ENCODE measurements around the gene GATB.

The GATB gene

DNA sequence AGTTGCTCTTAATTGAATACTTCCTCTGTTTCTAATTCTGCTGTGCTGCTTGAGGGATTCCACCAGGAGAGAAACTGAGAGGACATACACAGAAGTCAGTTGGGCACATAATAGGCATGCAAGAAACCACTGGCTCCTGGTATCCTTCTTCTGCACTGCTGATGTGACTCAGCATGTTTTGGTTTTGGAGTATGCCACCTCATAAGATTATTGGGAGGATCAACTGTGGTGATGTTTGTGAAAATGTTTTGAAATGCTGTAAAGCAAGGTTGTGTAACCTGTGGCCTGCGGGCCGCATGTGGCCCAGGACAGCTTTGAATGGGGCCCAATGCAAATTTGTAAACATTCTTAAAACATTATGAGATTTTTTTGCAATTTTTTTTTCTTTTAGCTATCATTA lies 119.6 kb downstream of the GATB start:
- TF ChIP-seq ZFP3 (CRISPR knock-in tag; IDR thresholded peaks at IDR 0.05) (no peak), ZNF70 (CRISPR knock-in tag; IDR thresholded peaks at IDR 0.05) (no peak), OSR1 (CRISPR knock-in tag; IDR thresholded peaks at IDR 0.05) (no peak), ARNTL (CRISPR knock-in tag; IDR thresholded peaks at IDR 0.05; ENCODE audit: borderline replicate concordance, low read depth) (no peak), RARB (CRISPR knock-in tag; IDR thresholded peaks at IDR 0.05) (no peak), TOX (CRISPR knock-in tag; IDR thresholded peaks at IDR 0.05; ENCODE audit: borderline replicate concordance) (no peak)
- TF ChIP-seq, protein P1, sequence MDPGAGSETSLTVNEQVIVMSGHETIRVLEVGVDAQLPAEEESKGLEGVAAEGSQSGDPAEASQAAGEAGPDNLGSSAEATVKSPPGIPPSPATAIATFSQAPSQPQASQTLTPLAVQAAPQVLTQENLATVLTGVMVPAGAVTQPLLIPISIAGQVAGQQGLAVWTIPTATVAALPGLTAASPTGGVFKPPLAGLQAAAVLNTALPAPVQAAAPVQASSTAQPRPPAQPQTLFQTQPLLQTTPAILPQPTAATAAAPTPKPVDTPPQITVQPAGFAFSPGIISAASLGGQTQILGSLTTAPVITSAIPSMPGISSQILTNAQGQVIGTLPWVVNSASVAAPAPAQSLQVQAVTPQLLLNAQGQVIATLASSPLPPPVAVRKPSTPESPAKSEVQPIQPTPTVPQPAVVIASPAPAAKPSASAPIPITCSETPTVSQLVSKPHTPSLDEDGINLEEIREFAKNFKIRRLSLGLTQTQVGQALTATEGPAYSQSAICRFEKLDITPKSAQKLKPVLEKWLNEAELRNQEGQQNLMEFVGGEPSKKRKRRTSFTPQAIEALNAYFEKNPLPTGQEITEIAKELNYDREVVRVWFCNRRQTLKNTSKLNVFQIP (CRISPR knock-in tag; IDR thresholded peaks at IDR 0.05; ENCODE audit: borderline replicate concordance, low read depth): no peak
- TF ChIP-seq, protein P2, sequence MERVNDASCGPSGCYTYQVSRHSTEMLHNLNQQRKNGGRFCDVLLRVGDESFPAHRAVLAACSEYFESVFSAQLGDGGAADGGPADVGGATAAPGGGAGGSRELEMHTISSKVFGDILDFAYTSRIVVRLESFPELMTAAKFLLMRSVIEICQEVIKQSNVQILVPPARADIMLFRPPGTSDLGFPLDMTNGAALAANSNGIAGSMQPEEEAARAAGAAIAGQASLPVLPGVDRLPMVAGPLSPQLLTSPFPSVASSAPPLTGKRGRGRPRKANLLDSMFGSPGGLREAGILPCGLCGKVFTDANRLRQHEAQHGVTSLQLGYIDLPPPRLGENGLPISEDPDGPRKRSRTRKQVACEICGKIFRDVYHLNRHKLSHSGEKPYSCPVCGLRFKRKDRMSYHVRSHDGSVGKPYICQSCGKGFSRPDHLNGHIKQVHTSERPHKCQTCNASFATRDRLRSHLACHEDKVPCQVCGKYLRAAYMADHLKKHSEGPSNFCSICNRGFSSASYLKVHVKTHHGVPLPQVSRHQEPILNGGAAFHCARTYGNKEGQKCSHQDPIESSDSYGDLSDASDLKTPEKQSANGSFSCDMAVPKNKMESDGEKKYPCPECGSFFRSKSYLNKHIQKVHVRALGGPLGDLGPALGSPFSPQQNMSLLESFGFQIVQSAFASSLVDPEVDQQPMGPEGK (CRISPR knock-in tag; IDR thresholded peaks at IDR 0.05; ENCODE audit: borderline replicate concordance): no peak
- TF ChIP-seq, protein P3, sequence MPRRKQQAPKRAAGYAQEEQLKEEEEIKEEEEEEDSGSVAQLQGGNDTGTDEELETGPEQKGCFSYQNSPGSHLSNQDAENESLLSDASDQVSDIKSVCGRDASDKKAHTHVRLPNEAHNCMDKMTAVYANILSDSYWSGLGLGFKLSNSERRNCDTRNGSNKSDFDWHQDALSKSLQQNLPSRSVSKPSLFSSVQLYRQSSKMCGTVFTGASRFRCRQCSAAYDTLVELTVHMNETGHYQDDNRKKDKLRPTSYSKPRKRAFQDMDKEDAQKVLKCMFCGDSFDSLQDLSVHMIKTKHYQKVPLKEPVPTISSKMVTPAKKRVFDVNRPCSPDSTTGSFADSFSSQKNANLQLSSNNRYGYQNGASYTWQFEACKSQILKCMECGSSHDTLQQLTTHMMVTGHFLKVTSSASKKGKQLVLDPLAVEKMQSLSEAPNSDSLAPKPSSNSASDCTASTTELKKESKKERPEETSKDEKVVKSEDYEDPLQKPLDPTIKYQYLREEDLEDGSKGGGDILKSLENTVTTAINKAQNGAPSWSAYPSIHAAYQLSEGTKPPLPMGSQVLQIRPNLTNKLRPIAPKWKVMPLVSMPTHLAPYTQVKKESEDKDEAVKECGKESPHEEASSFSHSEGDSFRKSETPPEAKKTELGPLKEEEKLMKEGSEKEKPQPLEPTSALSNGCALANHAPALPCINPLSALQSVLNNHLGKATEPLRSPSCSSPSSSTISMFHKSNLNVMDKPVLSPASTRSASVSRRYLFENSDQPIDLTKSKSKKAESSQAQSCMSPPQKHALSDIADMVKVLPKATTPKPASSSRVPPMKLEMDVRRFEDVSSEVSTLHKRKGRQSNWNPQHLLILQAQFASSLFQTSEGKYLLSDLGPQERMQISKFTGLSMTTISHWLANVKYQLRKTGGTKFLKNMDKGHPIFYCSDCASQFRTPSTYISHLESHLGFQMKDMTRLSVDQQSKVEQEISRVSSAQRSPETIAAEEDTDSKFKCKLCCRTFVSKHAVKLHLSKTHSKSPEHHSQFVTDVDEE (CRISPR knock-in tag; IDR thresholded peaks at IDR 0.05): no peak
- peak; percentile 25; the same call in 1 of the 3 replicates for ATAC-seq

DNA sequence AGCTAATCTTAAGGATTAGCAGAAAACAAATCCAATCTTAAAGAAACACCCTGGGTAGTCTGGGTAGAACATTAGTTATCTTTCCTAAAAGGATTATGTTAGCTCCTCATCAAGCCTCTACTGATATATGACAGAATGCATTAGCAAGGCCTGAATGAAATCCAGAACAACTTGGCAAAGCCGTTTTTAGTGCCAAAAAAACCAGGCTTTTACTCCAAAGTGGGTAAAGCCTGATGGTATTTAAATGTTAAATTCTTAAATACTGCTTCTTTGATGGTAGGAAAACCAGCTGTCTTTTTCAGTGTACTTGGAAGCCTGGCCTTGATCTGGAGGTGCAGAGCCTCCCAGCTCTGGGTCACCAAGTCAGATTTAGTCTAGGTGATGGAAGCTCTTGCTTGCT lies 120.4 kb downstream of the GATB start:
- TF ChIP-seq ISL1 (CRISPR knock-in tag; IDR thresholded peaks at IDR 0.05): peak; percentile 49; the same call in 1 of the 2 replicates
- TF ChIP-seq ESRRG (CRISPR knock-in tag; IDR thresholded peaks at IDR 0.05): no peak
- no peak for ATAC-seq

DNA sequence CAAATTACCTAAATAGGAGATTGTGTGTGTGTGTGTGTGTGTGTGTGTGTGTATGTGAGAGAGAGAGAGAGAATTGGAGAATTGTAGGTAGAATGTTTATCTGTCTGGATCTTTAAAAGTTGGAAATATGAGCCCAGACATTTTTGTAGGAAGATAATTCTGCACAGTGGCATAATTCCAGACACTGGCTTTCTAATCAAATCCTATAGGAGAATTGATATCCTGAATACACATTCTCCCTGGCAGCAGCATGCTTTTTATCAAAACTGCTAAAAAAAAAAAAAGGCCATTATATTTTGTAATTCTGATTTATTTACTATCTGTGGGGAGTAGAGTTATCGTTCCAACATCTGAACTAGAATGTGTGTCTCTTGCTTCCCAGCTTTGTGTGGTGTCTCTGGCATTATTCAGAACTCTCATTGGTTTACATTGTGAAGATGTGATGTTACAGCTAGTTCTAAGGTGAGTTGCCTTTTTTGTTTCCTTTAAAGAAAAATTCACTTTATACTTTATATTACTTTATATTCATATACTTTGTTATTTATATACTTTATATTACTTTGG lies 122.4 kb downstream of the GATB start:
- TF ChIP-seq, protein P4, sequence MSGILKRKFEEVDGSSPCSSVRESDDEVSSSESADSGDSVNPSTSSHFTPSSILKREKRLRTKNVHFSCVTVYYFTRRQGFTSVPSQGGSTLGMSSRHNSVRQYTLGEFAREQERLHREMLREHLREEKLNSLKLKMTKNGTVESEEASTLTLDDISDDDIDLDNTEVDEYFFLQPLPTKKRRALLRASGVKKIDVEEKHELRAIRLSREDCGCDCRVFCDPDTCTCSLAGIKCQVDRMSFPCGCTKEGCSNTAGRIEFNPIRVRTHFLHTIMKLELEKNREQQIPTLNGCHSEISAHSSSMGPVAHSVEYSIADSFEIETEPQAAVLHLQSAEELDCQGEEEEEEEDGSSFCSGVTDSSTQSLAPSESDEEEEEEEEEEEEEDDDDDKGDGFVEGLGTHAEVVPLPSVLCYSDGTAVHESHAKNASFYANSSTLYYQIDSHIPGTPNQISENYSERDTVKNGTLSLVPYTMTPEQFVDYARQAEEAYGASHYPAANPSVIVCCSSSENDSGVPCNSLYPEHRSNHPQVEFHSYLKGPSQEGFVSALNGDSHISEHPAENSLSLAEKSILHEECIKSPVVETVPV (CRISPR knock-in tag; IDR thresholded peaks at IDR 0.05): peak; percentile 37; the same call in 1 of the 2 replicates
- TF ChIP-seq GLIS3 (CRISPR knock-in tag; IDR thresholded peaks at IDR 0.05) (no peak), SNAI2 (CRISPR knock-in tag; IDR thresholded peaks at IDR 0.05) (no peak), TCF4 (CRISPR knock-in tag; IDR thresholded peaks at IDR 0.05; ENCODE audit: borderline replicate concordance) (0 out of 2 replicates have a peak, but pooled peaks have one; percentile 33), ISL1 (CRISPR knock-in tag; IDR thresholded peaks at IDR 0.05) (peak; percentile 76), ZC3H10 (CRISPR knock-in tag; IDR thresholded peaks at IDR 0.05) (no peak), BACH2 (CRISPR knock-in tag; IDR thresholded peaks at IDR 0.05; ENCODE audit: borderline replicate concordance) (no peak), CSDC2 (CRISPR knock-in tag; IDR thresholded peaks at IDR 0.05) (no peak), RARB (CRISPR knock-in tag; IDR thresholded peaks at IDR 0.05) (0 out of 2 replicates have a peak, but pooled peaks have one; percentile 24)
- TF ChIP-seq, protein P3 (CRISPR knock-in tag; IDR thresholded peaks at IDR 0.05): no peak
- ATAC-seq: peak; percentile 59
